ENCODE data around the gene CCDC85A. TPM values are rescaled to one million over a fixed set of nuclear protein-coding genes. Genes with fewer than 3 reads are reported as not detected.

CCDC85A gene
- total RNA-seq, 1 experiment from 2014 or later, result 0.10 TPM

- ATAC-seq (no peak), DNase-seq (ENCODE audit: low read depth, low spot score) (no peak)
- Histone ChIP-seq H3K36me3 (ENCODE audit: control insufficient read depth in 1 of 2, insufficient read depth in 2 of 2, low read length in 2 of 2) (no peaks in the 10 kb centered on the region), H3K9ac (ENCODE audit: low read length) (no peak overlapping the region), H3K79me2 (ENCODE audit: insufficient read depth, low read length) (no peaks in the 10 kb centered on the region), H3K27me3 (ENCODE audit: insufficient read depth, low read length) (no peaks in the 10 kb centered on the region), H3K4me1 (ENCODE audit: control insufficient read depth in 1 of 2, insufficient read depth in 2 of 2, low read length in 2 of 2) (no peaks in the 10 kb centered on the region), H3K9me3 (ENCODE audit: control insufficient read depth in 1 of 2, insufficient read depth in 1 of 2, low read depth in 1 of 2, low read length in 2 of 2) (no peaks in the 10 kb centered on the region), H4K20me1 (ENCODE audit: insufficient read depth) (no peaks in the 10 kb centered on the region), H3K9me2 (ENCODE audit: insufficient read depth) (no peaks in the 10 kb centered on the region), H2AFZ (ENCODE audit: low read depth, low read length, poor library complexity, severe bottlenecking) (no peak overlapping the region), H3K4me2 (ENCODE audit: low read length) (no peak overlapping the region), H3K4me3 (replicated peaks in 1 of 2; ENCODE audit: low read depth in 1 of 2, low read length in 2 of 2) (no peak overlapping the region), H3K27ac (ENCODE audit: low read depth, low read length) (no peak overlapping the region)
- RAD21 ChIA-PET (ENCODE audit: low non-redundant PET in 1 of 2, low total read pairs in 2 of 2, uncharacterized antibody in 2 of 2, unreplicated experiment in 2 of 2), result no interaction called here
- POLR2A ChIA-PET, result no interaction called here
- CTCF ChIA-PET, result no interaction called here
- intact Hi-C loops (cut with micrococcal nuclease), result no loop called here
- BruUV-seq (replicated peaks), result no TSS peak
- TF ChIP-seq RAD21 (IDR thresholded peaks at IDR 0.05; ENCODE audit: low read depth) (no peak), POLR2AphosphoS5 (IDR thresholded peaks at IDR 0.05; ENCODE audit: low read depth, low read length) (no peak), REST (IDR thresholded peaks at IDR 0.05; ENCODE audit: low read depth) (no peak), FOSL1 (IDR thresholded peaks at IDR 0.05; ENCODE audit: low read depth) (no peak), TCF7L2 (IDR thresholded peaks at IDR 0.05; ENCODE audit: borderline replicate concordance, extremely low read depth, insufficient read depth, insufficient read length) (no peak)
These were observed 178.1 kb downstream of the CCDC85A start for GRCh38 chr2:56361844-56362243.

GRCh38 chr2:56364902-56365301, 181.1 kb downstream of the CCDC85A start:
- Histone ChIP-seq H3K9me3 (ENCODE audit: control insufficient read depth in 1 of 2, insufficient read depth in 1 of 2, low read depth in 1 of 2, low read length in 2 of 2) (no peaks in the 10 kb centered on the region), H3K27ac (ENCODE audit: low read depth, low read length) (no peak overlapping the region), H3K79me2 (ENCODE audit: insufficient read depth, low read length) (no peaks in the 10 kb centered on the region), H3K4me2 (ENCODE audit: low read length) (no peak overlapping the region), H3K36me3 (ENCODE audit: control insufficient read depth in 1 of 2, insufficient read depth in 2 of 2, low read length in 2 of 2) (no peaks in the 10 kb centered on the region), H4K20me1 (ENCODE audit: insufficient read depth) (no peaks in the 10 kb centered on the region), H3K9me2 (ENCODE audit: insufficient read depth) (no peaks in the 10 kb centered on the region), H3K4me3 (replicated peaks in 1 of 2; ENCODE audit: low read depth in 1 of 2, low read length in 2 of 2) (no peak overlapping the region), H3K9ac (ENCODE audit: low read length) (no peak overlapping the region), H3K4me1 (ENCODE audit: control insufficient read depth in 1 of 2, insufficient read depth in 2 of 2, low read length in 2 of 2) (no peaks in the 10 kb centered on the region), H3K27me3 (ENCODE audit: insufficient read depth, low read length) (no peaks in the 10 kb centered on the region), H2AFZ (ENCODE audit: low read depth, low read length, poor library complexity, severe bottlenecking) (no peak overlapping the region)
- ChIA-PET RAD21 (ENCODE audit: low non-redundant PET in 1 of 2, low total read pairs in 2 of 2, uncharacterized antibody in 2 of 2, unreplicated experiment in 2 of 2) (no interaction called here), POLR2A (no interaction called here), CTCF (no interaction called here)
- DNase-seq (ENCODE audit: low read depth, low spot score) (no peak), ATAC-seq (no peak)
- BruUV-seq (replicated peaks), result no TSS peak
- intact Hi-C loops (cut with micrococcal nuclease), result no loop called here
- TF ChIP-seq YY1 (IDR thresholded peaks at IDR 0.05; ENCODE audit: extremely low read depth, insufficient replicate concordance, low read depth, low read length) (no peak), MAX (IDR thresholded peaks at IDR 0.05) (no peak), SP1 (IDR thresholded peaks at IDR 0.05; ENCODE audit: low read depth) (no peak), ZBTB33 (IDR thresholded peaks at IDR 0.05; ENCODE audit: extremely low read depth, insufficient replicate concordance, low read length) (no peak), POLR2AphosphoS5 (IDR thresholded peaks at IDR 0.05; ENCODE audit: low read depth, low read length) (no peak), JUND (IDR thresholded peaks at IDR 0.05) (no peak), SIN3A (IDR thresholded peaks at IDR 0.05; ENCODE audit: low read depth) (no peak), ZNF274 (IDR thresholded peaks at IDR 0.05; ENCODE audit: low read depth, low read length) (no peak), EZH2phosphoT487 (IDR thresholded peaks at IDR 0.05; ENCODE audit: borderline replicate concordance) (no peak), RAD21 (IDR thresholded peaks at IDR 0.05; ENCODE audit: low read depth) (no peak), TCF7L2 (IDR thresholded peaks at IDR 0.05; ENCODE audit: borderline replicate concordance, extremely low read depth, insufficient read depth, insufficient read length) (no peak), EGR1 (IDR thresholded peaks at IDR 0.05; ENCODE audit: low read depth) (no peak), POLR2A (IDR thresholded peaks at IDR 0.05; ENCODE audit: borderline replicate concordance, extremely low read depth, insufficient read depth, insufficient read length) (no peak), EZH2 (IDR thresholded peaks at IDR 0.05) (no peak), CBX3 (IDR thresholded peaks at IDR 0.05; ENCODE audit: low read depth) (no peak), FOSL1 (IDR thresholded peaks at IDR 0.05; ENCODE audit: low read depth) (no peak)

All from HCT116 (cell line).